Measurements from ENCODE around the gene KRTAP12-1. TPM values are rescaled to one million over a fixed set of nuclear protein-coding genes. Genes with fewer than 3 reads are reported as not detected.

KRTAP12-1 gene
- total and polyA plus RNA-seq, 2 of the 8 experiments (the other 6 are each of a cell fraction or from before 2014, with no cell fraction given) = 0.50 to 0.73 TPM

GRCh38 chr21:44700101-44701022 is 18.4 kb upstream of the KRTAP12-1 start:
- Histone ChIP-seq H3K14ac (ENCODE audit: insufficient read length) (no peak overlapping the region), H3K4me3 (ENCODE audit: extremely low read depth in 1 of 4, insufficient read depth in 2 of 4, low read depth in 3 of 4, low read length in 4 of 4) (no peak overlapping the region), H4K5ac (ENCODE audit: insufficient read length, low read depth, low read length) (no peak overlapping the region), H3K56ac (replicated peaks; ENCODE audit: insufficient read length, low read depth, low read length) (no peak overlapping the region), H2BK12ac (ENCODE audit: low read depth, low read length) (peak overlapping the region; percentile 96; the same call in 1 of the 2 replicates), H4K91ac (replicated peaks; ENCODE audit: insufficient read length, low read length) (peak overlapping the region; percentile 81), H3K79me1 (ENCODE audit: low read depth, low read length) (no peaks in the 10 kb centered on the region), H3K4ac (replicated peaks; ENCODE audit: insufficient read length, low read depth, low read length) (no peak overlapping the region), H2BK120ac (replicated peaks; ENCODE audit: low read depth, low read length) (peak overlapping the region; percentile 62), H3K23me2 (ENCODE audit: low read depth, low read length) (peaks cover 1% of the 10 kb centered on the region; the same call in 1 of the 2 replicates), H3K36me3 (ENCODE audit: control insufficient read depth in 2 of 4, insufficient read depth in 4 of 4, low read length in 3 of 4) (no peaks in the 10 kb centered on the region), H3K9ac (replicated peaks in 1 of 4; ENCODE audit: extremely low read depth in 1 of 4, low read depth in 3 of 4, low read length in 3 of 4) (no peak overlapping the region), H4K8ac (ENCODE audit: extremely low read depth, insufficient read depth, low read length) (no peak overlapping the region), H3K18ac (ENCODE audit: extremely low read depth, low read length) (peak overlapping the region; percentile 55; the same call in 1 of the 2 replicates), H3K4me1 (replicated peaks in 1 of 4; ENCODE audit: control insufficient read depth in 3 of 4, insufficient read depth in 4 of 4, low read length in 3 of 4) (peaks cover 3 to 55% (median 43%) of the 10 kb centered on the region in 4 experiments), H2BK5ac (ENCODE audit: low read depth, low read length) (no peak overlapping the region), H2BK15ac (ENCODE audit: low read length) (peak overlapping the region; percentile 97; the same call in 1 of the 2 replicates), H3K79me2 (ENCODE audit: control insufficient read depth in 1 of 2, insufficient read depth in 2 of 2, low read length in 2 of 2) (no peaks in the 10 kb centered on the region), H3K27me3 (replicated peaks in 1 of 4; ENCODE audit: control insufficient read depth in 3 of 4, extremely low read depth in 1 of 4, insufficient read depth in 3 of 4, low read length in 3 of 4) (peaks cover 0 to 2% (median 0%) of the 10 kb centered on the region in 4 experiments; a peak in 3 of 7 replicates), H3K4me2 (ENCODE audit: insufficient read depth in 1 of 2, low read depth in 2 of 2, low read length in 2 of 2) (no peak overlapping the region), H3K23ac (ENCODE audit: insufficient read length) (no peak overlapping the region), H3K9me3 (ENCODE audit: insufficient read depth in 2 of 2, low read depth in 1 of 2, low read length in 1 of 2) (no peaks in the 10 kb centered on the region), H4K20me1 (replicated peaks in 1 of 2; ENCODE audit: control insufficient read depth in 1 of 2, insufficient read depth in 2 of 2, low read length in 2 of 2) (peaks cover 0 to 2% of the 10 kb centered on the region in 2 experiments), H2AK5ac (ENCODE audit: low read depth, low read length) (peak overlapping the region; percentile 80), H3K27ac (ENCODE audit: low read depth, low read length) (no peak overlapping the region), H2AFZ (ENCODE audit: low read length) (no peak overlapping the region), H2BK20ac (ENCODE audit: low read length) (peak overlapping the region; percentile 75)
- WGBS, 2 experiments (ENCODE audit: extremely low coverage in 1 of 2, insufficient coverage in 1 of 2, insufficient read length in 1 of 2, insufficient replicate concordance in 2 of 2, low coverage in 1 of 2, low lambda C conversion rate in 2 of 2, missing lambda C conversion rate in 1 of 2) = 79% methylated on average over 21 of the region's 21 CpGs; no CpG with 5 or more reads in 1 of the 2 experiments
- FAIRE-seq (no peak), DNase-seq (ENCODE audit: low read depth in 1 of 2, low spot score in 2 of 2) (no peak)
- TF ChIP-seq CHD1 (IDR thresholded peaks at IDR 0.05; ENCODE audit: low read depth, low read length) (no peak), MAFK (IDR thresholded peaks at IDR 0.05; ENCODE audit: low read depth, low read length) (no peak), JUND (IDR thresholded peaks at IDR 0.05; ENCODE audit: low read length) (no peak), USF2 (IDR thresholded peaks at IDR 0.05; ENCODE audit: low read length) (no peak), FOSL1 (IDR thresholded peaks at IDR 0.05; ENCODE audit: insufficient read depth, low read depth, low read length) (no peak)
- CTCF ChIA-PET (ENCODE audit: partially characterized antibody) = interaction anchor here (0.9 to 1.9 kb wide), 5 partner anchors 8 to 249 kb away, joined by 3 to 8 read pairs (median 3); no protein-coding TSS in a partner anchor
- POLR2A ChIA-PET (ENCODE audit: partially characterized antibody) = interaction anchor here (1.1 to 1.2 kb wide), 2 partner anchors 49 to 93 kb away, joined by 3 read pairs; no protein-coding TSS in a partner anchor

Data from H1 (cell line).